HG03060 (cell line): ENCODE data around the gene CORO1C.
A peak's percentile ranks its signal among the peaks of the same experiment; 100 is the strongest.
"Not testable (repeated sequence)": the region's sequence is repeated elsewhere in the genome, so short reads cannot be mapped to it uniquely, and the experiment has no call there.

Source experiments
- ATAC-seq: cut with Tn5 transposase; IDR thresholded peaks from one replicate; pipeline ENCODE4 v1.9.1; 2021; ENCODE audit warnings: low read depth, moderate number of reproducible peaks; ENCODE audit not compliant: unreplicated experiment

Gene CORO1C

GRCh38 chr12:108620236-108620879, 111.0 kb downstream of the CORO1C start:
- no peak for ATAC-seq

- no peak for ATAC-seq
These were observed 111.8 kb downstream of the CORO1C start for GRCh38 chr12:108619369-108620160.

GRCh38 chr12:108618953-108619274, 112.4 kb downstream of the CORO1C start:
- ATAC-seq, result not testable (repeated sequence)

- ATAC-seq, result no peak
These were observed 113.0 kb downstream of the CORO1C start for GRCh38 chr12:108618079-108618952.

- peak; percentile 66 for ATAC-seq
These were observed 114.1 kb downstream of the CORO1C start for GRCh38 chr12:108616941-108617858.

- no peak for ATAC-seq
These were observed 115.0 kb downstream of the CORO1C start for GRCh38 chr12:108616359-108616758.

GRCh38 chr12:108615918-108616317, 115.4 kb downstream of the CORO1C start:
- ATAC-seq, result no peak

GRCh38 chr12:108614639-108615038, 116.7 kb downstream of the CORO1C start:
- no peak for ATAC-seq

GRCh38 chr12:108614041-108614440, 117.3 kb downstream of the CORO1C start:
- ATAC-seq, result no peak

- ATAC-seq, result no peak
These were observed 117.8 kb downstream of the CORO1C start for GRCh38 chr12:108613548-108613947.

- ATAC-seq, result no peak
These were observed 118.5 kb downstream of the CORO1C start for GRCh38 chr12:108612788-108613282.

- ATAC-seq, result no peak
These were observed 119.4 kb downstream of the CORO1C start for GRCh38 chr12:108611884-108612415.

- ATAC-seq, result no peak
These were observed 120.3 kb downstream of the CORO1C start for GRCh38 chr12:108610856-108611605.

- no peak for ATAC-seq
These were observed 120.9 kb downstream of the CORO1C start for GRCh38 chr12:108610336-108610815.

GRCh38 chr12:108609537-108610335, 121.6 kb downstream of the CORO1C start:
- no peak for ATAC-seq

- no peak for ATAC-seq
These were observed 122.7 kb downstream of the CORO1C start for GRCh38 chr12:108608616-108609015.

- ATAC-seq, result no peak
These were observed 123.2 kb downstream of the CORO1C start for GRCh38 chr12:108607981-108608600.

GRCh38 chr12:108606492-108606891, 124.8 kb downstream of the CORO1C start:
- no peak for ATAC-seq
